ENCODE results near the gene USP15.

USP15 gene

DNA sequence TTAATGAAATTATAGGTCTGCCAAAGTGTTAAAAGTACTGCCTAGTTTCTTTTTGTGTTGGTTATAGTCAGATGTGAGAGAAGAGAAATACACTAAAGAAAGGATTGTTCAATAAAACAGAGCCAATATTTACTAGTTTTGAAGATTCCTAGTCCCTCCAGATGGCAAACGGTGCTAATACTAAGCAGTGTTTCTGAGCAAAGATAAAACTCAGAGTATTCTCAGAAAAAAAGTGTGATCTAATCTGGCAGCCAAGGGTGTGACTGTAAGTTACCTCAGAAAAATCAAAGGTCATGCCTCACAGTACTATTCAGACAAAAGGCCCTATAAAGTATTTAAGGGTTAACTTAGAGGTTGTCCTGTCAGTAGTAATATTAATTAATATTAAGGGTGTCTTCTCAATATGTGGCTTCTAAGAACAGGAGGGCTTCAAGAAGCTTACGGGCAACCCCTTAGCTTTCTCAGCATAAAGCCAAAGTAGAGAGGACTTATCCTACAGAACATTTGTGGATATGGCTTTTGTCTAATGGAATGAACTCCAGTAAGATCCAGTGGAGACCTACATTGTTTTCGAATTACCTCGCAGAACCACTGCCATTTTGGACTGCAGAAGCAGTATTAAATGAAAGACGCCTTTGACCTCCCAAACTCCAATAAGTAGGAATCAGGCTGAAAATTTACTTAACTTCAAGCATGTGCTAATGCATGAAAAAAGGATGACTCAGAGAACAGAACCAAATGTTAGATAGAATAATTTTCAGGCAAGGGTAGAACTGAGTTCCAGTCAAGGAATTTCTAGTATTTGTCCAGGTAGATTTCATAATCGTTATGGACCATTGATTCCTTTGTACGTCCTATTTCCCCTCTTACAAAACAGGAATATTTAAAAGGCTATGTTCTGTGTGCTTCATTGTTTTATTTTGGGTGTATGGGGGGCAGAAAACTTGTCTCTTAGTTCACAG, 46.6 kb downstream of the USP15 start:
- DNase-seq (ENCODE audit: low spot score): no peak
- TF ChIP-seq CTCF (IDR thresholded peaks at IDR 0.05; ENCODE audit: extremely low read depth, missing control alignments): no peak

DNA sequence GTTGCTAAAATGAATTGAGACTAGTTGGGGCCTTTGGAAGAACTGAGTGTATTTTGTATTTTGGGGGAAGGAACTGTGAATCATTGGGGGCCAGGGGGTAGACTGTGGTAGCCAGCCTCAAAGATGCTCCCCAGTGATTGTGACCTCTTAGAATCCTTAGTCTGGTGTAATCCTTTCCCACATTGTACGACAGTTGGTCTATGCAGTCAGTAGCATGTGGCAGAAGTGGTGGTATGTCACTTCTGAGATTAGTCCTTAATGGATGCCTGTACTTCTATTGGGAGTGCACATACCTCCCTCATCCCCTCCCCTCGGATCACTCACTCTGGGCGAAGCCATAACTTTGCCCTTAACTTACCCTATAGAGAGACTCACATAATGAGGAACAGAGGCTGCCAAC, 48.0 kb downstream of the USP15 start:
- TF ChIP-seq CTCF (IDR thresholded peaks at IDR 0.05; ENCODE audit: extremely low read depth, missing control alignments): no peak
- DNase-seq (ENCODE audit: low spot score): no peak

- no peak for DNase-seq (ENCODE audit: low spot score)
- no peak for TF ChIP-seq CTCF (IDR thresholded peaks at IDR 0.05; ENCODE audit: extremely low read depth, missing control alignments)
Measured at GRCh38 chr12:62313727-62314380, 53.6 kb downstream of the USP15 start.

- no peak for DNase-seq (ENCODE audit: low spot score)
- no peak for TF ChIP-seq CTCF (IDR thresholded peaks at IDR 0.05; ENCODE audit: extremely low read depth, missing control alignments)
Measured at GRCh38 chr12:62317017-62317416, 56.8 kb downstream of the USP15 start.

DNA sequence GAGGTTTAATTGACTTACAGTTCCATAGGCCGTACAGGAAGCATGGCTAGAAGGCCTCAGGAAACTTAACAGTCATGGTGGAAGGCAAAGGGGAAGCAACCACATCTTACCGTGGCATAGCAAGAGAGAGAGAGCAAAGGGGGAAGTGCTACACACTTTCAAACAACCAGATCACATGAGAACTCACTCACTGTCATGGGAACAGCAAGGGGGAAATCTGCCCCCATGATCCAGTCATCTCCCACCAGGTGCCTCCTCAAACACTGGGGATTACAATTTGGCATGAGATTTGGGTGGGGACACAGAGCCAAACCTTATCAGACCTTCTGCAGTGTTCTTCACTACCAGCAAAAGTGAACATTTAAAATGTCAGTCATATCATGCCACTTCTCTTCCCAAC, 58.9 kb downstream of the USP15 start:
- no peak for DNase-seq (ENCODE audit: low spot score)
- no peak for TF ChIP-seq CTCF (IDR thresholded peaks at IDR 0.05; ENCODE audit: extremely low read depth, missing control alignments)

- TF ChIP-seq CTCF (IDR thresholded peaks at IDR 0.05; ENCODE audit: extremely low read depth, missing control alignments): no peak
- no peak for DNase-seq (ENCODE audit: low spot score)
Measured at GRCh38 chr12:62320054-62320453, 59.9 kb downstream of the USP15 start.

- no peak for TF ChIP-seq CTCF (IDR thresholded peaks at IDR 0.05; ENCODE audit: extremely low read depth, missing control alignments)
- no peak for DNase-seq (ENCODE audit: low spot score)
Measured at GRCh38 chr12:62323386-62323785, 63.2 kb downstream of the USP15 start.

Data from GM20000 (cell line).